ENCODE results near the gene DOCK10. TPM values are rescaled to one million over a fixed set of nuclear protein-coding genes. Genes with fewer than 3 reads are reported as not detected.

The DOCK10 gene
- total RNA-seq, 1 donor from 2014 or later = 3.6 TPM

DNA sequence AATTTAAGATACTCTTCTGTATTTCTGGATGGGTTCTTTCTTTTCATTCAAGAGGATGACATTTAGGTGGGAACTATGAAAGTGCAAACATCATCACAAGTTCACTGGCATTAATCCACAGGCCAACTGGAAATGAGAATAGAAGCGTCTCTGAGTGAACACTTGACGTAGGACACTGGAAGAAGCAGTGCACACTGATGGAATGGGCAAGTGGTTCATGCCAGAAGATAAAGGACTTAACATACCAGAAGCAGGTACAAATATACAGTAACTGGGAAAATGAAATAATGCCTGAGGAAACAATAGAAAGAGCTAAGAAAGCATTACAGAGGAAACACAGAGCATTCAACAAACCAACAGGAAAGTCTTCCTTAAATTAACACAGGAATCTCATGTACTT lies 205.2 kb downstream of the DOCK10 start:
- H3K27ac Mint-ChIP-seq = no peak overlapping the region
- H3K4me1 Mint-ChIP-seq (ENCODE audit: low read depth) = no peaks in the 10 kb centered on the region
- H3K36me3 Mint-ChIP-seq (ENCODE audit: insufficient read depth) = no peaks in the 10 kb centered on the region
- DNase-seq (ENCODE audit: low spot score, unreplicated experiment) = no peak
- no peaks in the 10 kb centered on the region for H3K27me3 Mint-ChIP-seq
- TF ChIP-seq, protein P1, sequence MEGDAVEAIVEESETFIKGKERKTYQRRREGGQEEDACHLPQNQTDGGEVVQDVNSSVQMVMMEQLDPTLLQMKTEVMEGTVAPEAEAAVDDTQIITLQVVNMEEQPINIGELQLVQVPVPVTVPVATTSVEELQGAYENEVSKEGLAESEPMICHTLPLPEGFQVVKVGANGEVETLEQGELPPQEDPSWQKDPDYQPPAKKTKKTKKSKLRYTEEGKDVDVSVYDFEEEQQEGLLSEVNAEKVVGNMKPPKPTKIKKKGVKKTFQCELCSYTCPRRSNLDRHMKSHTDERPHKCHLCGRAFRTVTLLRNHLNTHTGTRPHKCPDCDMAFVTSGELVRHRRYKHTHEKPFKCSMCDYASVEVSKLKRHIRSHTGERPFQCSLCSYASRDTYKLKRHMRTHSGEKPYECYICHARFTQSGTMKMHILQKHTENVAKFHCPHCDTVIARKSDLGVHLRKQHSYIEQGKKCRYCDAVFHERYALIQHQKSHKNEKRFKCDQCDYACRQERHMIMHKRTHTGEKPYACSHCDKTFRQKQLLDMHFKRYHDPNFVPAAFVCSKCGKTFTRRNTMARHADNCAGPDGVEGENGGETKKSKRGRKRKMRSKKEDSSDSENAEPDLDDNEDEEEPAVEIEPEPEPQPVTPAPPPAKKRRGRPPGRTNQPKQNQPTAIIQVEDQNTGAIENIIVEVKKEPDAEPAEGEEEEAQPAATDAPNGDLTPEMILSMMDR (IDR thresholded peaks at IDR 0.05; ENCODE audit: unreplicated experiment) = no peak
- H3K4me3 Mint-ChIP-seq (ENCODE audit: low read depth) = no peak overlapping the region
- peaks cover 3% of the 10 kb centered on the region for H3K9me3 Mint-ChIP-seq (ENCODE audit: low read depth)

DNA sequence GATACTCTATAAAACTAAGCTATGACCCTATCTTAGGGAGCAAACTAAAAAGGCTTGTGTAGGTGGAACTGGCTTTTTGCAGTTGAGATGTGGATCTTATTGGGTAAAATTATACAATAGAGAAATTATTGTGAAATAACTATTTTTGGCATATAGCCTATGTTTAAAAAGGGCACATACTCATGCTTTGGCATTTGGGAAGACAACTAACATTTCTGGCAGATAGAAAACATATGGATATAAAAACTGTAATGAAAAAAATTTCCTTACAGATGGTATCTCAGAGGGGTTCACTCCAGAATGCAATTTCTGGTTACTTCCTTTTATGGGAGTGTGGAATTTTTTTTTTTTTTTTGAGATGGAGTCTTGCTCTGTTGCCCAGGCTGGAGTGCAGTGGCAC lies 206.0 kb downstream of the DOCK10 start:
- Mint-ChIP-seq H3K36me3 (ENCODE audit: insufficient read depth) (no peaks in the 10 kb centered on the region), H3K27ac (no peak overlapping the region), H3K9me3 (ENCODE audit: low read depth) (peaks cover 3% of the 10 kb centered on the region), H3K4me1 (ENCODE audit: low read depth) (no peaks in the 10 kb centered on the region), H3K4me3 (ENCODE audit: low read depth) (no peak overlapping the region), H3K27me3 (no peaks in the 10 kb centered on the region)
- TF ChIP-seq, protein P1 (IDR thresholded peaks at IDR 0.05; ENCODE audit: unreplicated experiment) = no peak
- DNase-seq (ENCODE audit: low spot score, unreplicated experiment) = no peak

DNA sequence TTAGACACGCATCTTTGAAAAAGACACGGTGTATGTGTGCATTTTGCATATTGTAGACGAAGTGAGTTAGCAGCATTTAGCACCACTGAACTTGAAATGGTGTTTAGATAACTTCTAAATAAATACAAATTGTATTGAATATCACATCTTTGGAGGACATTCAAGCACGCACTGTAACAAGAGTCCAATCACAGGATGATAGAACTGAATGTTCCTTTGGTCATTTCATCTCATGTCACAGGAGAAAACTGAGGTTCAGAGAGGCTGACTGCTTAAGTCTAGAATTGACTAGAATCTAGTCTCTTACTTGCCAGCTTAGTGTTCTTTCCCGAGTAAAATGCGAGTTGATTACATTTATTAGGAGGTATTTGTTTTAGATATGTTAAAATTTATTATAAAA lies 206.9 kb downstream of the DOCK10 start:
- no peak overlapping the region for H3K27ac Mint-ChIP-seq
- H3K4me1 Mint-ChIP-seq (ENCODE audit: low read depth) = no peaks in the 10 kb centered on the region
- no peaks in the 10 kb centered on the region for H3K27me3 Mint-ChIP-seq
- TF ChIP-seq, protein P1 (IDR thresholded peaks at IDR 0.05; ENCODE audit: unreplicated experiment) = no peak
- H3K36me3 Mint-ChIP-seq (ENCODE audit: insufficient read depth) = no peaks in the 10 kb centered on the region
- no peak for DNase-seq (ENCODE audit: low spot score, unreplicated experiment)
- no peaks in the 10 kb centered on the region for H3K9me3 Mint-ChIP-seq (ENCODE audit: low read depth)
- H3K4me3 Mint-ChIP-seq (ENCODE audit: low read depth) = no peak overlapping the region

- DNase-seq (ENCODE audit: low spot score, unreplicated experiment) = no peak
- no peaks in the 10 kb centered on the region for H3K27me3 Mint-ChIP-seq
- H3K9me3 Mint-ChIP-seq (ENCODE audit: low read depth) = no peaks in the 10 kb centered on the region
- H3K4me3 Mint-ChIP-seq (ENCODE audit: low read depth) = no peak overlapping the region
- H3K27ac Mint-ChIP-seq = no peak overlapping the region
- TF ChIP-seq, protein P1 (IDR thresholded peaks at IDR 0.05; ENCODE audit: unreplicated experiment) = no peak
- H3K4me1 Mint-ChIP-seq (ENCODE audit: low read depth) = no peaks in the 10 kb centered on the region
- no peaks in the 10 kb centered on the region for H3K36me3 Mint-ChIP-seq (ENCODE audit: insufficient read depth)
Observed at GRCh38 chr2:224833986-224834385, 208.3 kb downstream of the DOCK10 start.

- Mint-ChIP-seq H3K9me3 (ENCODE audit: low read depth) (no peaks in the 10 kb centered on the region), H3K4me3 (ENCODE audit: low read depth) (no peak overlapping the region), H3K27ac (no peak overlapping the region), H3K27me3 (no peaks in the 10 kb centered on the region), H3K36me3 (ENCODE audit: insufficient read depth) (no peaks in the 10 kb centered on the region), H3K4me1 (ENCODE audit: low read depth) (no peaks in the 10 kb centered on the region)
- DNase-seq (ENCODE audit: low spot score, unreplicated experiment) = no peak
- TF ChIP-seq, protein P1 (IDR thresholded peaks at IDR 0.05; ENCODE audit: unreplicated experiment) = no peak
Observed at GRCh38 chr2:224832207-224832606, 210.1 kb downstream of the DOCK10 start.
